SHP77 (cell line): ENCODE data around the gene TAC4.

Experiments used
- DNase-seq, 2 experiments: peaks; one replicate each; lab custom pipeline; 2025; lab: John Stamatoyannopoulos, UW

The TAC4 gene

DNA sequence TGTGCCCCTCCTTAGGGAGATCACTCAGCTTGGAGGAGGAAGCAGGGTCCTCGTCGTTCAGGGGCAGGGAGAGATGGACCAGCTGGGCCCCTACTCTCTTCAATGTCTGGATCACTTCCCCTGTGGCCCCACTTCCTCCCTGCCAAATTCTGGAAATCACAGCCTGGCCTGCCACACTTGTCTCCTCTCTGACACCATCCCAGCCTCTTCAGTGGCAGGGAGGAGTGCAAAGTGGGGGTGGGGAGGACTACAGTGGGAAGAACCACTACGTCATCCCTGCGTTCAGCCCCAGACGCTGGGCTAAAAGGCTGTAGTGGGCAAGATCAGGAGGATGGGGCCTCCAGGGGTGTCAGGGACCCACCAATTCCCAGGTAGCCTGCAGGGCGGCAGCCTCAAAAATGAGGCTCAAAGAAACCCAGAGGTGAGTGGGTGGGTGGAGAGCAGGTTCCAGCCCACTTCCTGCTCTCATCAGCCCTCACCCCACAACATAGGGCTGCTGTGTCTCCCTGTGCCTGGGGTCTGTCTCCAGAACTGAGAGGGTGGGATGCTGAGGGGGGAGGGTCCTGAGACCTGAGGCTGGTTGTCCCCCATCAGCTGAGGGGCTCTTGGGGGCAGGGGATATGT is 25.0 kb upstream of the TAC4 start:
- no peak for DNase-seq

GRCh38 chr17:49871211-49871610 is 23.3 kb upstream of the TAC4 start:
- no peak for DNase-seq

DNA sequence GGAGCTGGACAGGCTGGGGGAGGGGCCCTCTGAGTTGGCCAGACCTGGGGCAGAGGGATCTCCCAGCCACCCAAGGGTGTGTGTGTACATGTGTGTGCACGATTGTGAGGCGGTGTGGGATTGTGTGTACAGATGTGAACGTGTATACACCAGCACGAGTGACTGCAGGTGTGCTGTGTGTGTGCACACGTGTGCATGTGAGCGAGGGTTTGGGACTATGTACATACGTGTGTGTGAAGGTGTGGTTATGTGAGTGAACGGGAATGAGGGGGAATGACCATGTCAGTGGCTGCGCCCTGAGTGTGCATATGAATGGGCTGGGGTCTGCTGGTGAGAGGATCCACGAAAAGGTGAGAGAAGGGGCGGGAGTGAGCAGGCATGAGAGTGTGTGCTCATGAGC is 22.4 kb upstream of the TAC4 start:
- DNase-seq = no peak

- DNase-seq = no peak
These were observed 21.1 kb upstream of the TAC4 start for GRCh38 chr17:49869038-49869374.

DNA sequence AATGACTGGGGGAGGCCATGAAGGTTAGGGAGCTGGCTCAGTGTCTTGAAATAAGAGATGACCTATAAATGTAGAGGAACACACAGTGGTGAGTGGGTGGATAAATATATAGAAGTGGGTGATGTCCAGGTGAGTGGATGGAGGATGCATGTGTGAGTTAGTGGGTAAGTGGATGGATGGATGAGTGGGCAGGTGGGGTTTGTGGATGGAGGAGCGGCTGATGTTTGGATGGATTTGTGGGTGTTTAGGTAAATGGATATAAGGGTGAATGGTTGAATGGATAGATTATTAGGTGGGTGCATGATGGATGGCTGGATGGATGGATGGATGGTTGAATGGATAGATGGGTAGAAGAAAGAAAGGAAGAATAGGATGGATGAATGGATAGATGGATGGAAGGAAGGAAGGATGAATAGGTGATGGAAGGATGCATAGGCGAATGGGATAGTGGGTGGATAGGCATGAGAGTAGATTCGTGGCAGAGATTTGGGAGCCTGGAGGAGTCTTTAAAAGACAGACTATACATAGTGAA is 19.1 kb upstream of the TAC4 start:
- no peak for DNase-seq

- DNase-seq = no peak
These were observed 18.1 kb upstream of the TAC4 start for GRCh38 chr17:49866019-49866380.

- no peak for DNase-seq
These were observed 15.0 kb upstream of the TAC4 start for GRCh38 chr17:49862781-49863331.

DNA sequence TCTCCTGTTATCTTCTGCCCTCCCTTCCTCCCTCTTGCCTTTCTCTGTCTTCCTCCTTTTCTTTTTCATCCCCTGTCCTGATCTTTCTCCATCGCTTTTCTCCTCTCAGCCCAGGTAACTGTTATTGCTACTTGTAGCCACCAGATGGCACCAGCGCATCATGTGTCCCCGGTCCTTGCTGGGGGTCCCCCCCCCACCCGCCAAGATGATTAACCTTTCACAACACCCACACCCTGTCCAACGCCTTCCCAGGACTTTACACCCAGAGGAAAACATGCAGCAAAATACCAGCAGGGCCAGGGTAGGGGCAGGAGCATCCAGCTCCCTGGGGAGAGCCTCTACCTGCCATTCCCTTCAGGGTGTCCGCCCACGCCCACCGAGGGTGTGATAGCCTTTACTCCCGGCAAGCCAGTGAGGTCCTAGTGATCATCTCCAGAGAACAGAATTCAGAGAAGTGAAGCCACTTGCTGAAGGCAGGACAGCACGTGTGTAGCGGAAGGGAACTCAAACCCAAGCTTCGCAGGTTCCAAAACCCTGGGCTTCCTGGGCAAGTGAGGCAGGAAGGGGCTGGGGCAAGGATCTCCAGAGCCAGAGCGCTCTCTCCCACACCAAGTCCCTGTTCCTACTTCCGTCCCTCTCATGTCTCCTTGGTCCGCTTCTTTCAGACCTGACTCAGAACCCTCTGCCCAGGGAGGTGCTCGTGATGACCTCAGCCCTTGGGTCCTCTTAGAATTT is 13.4 kb upstream of the TAC4 start:
- peak in 1 of 2 experiments; percentile 13 for DNase-seq

- DNase-seq = peak; percentile 24 to 42
These were observed 12.4 kb upstream of the TAC4 start for GRCh38 chr17:49859991-49860953.

DNA sequence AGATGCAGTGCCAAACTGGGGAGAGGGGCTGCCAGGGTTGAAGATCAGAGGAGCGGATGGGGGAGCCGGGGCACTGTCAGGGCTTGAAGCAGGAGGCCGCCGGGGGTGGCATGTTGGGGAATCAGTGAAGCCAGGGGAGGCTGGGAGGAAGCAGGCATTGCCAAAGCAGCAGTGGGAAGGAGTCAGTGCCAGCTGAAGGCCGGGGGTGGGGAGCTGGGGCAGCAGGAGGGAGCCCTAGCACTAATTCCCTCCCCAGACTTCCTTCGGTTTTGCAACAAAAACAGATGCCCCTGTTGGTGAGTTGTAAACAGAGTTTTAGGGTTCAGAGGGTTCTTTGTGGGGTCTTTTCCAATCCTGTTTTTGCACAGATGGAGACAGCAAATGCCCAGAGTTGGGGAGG is 10.9 kb upstream of the TAC4 start:
- DNase-seq = no peak

DNA sequence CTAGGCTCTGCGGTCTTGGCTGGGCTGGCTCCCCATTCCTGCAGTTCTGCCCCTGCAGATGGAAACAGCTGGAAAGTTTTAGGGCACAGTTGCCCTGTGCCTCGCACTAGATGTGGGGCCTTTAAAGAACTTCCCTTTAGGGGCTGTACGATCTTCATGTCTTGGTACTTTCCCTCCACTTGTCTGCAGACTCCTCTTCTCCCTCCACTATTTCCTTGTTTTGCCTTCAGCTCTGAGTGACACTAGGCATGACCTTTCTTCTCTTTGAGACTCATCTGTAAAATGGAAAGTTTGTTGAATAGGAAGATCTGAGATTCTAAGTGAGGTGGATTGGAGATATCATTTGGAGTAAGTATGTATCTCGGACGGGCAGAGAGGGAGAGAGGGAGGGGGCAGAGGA is 6.3 kb upstream of the TAC4 start:
- DNase-seq = no peak

GRCh38 chr17:49853470-49854015 is 5.7 kb upstream of the TAC4 start:
- DNase-seq = no peak

- no peak for DNase-seq
These were observed 3.8 kb upstream of the TAC4 start for GRCh38 chr17:49851387-49852291.

DNA sequence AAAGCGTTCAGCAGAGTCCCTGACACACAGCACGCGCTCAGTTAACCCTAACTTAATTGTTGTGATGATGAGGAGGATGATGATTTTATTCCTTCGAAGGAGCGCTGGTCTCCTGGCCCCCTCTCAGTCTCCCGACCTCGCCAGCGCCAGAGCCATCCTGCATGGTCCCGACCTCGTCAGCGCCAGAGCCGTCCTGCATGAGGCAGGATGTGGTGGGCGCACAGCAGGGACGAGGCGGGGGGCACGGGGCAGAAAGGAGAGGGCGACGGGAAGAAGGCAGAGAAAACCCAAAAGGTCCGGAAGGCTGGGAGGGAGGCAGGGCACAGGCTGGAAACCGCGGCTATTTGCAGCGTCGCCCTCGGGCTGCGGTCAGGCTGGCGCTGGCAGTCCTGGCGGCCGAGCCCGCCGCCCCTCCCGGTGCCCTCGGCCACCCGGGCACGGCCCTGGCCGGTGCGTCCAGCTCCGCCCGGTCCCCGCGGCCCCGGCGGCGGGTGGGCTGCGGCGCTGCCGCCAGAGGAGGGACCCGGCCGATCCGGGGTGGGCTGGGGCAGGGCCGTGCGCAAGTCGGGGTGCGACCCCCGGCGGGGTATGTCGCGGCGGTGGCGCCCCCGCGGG is 3.0 kb upstream of the TAC4 start:
- DNase-seq = no peak

DNA sequence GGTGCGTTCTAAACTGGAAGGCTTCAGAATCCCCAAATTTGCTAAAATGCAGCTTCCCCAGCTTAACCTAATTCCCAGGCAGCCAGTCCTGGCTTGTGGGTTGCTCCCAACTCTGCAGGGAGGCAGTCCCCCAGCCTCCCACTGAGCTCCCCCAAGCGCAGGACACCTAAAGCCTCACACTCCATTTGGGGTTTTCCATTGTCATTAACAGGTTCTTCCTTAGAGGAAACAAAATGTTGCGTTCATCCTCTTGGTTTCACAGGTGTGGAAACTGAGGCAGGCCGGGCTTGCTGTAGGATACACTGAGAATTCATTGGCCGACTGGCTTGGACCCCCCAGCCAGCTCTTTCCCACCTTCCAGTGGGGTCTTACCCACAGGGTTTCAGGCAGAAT is 2.3 kb upstream of the TAC4 start:
- no peak for DNase-seq

DNA sequence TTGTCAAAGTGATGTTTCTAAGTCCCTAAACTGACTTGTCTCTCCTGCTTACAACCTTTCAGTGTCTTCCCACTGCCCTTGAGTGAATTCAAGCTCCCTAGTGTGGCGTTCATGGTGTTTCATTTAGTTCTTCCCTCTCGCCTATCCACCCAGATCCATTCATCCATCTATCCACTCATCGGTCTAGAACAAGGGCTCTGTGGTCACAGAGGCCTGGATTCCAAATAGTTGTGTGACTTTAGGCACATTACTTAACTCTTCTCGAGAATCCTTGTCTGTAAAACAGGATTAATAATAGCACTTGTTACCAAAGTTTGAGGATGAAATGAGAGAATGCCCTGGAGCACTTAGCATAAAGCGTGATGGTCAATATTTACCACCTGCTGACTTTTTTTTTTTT is 870 bp upstream of the TAC4 start:
- no peak for DNase-seq

GRCh38 chr17:49846938-49847712 is 744 bp downstream of the TAC4 start:
- no peak for DNase-seq

DNA sequence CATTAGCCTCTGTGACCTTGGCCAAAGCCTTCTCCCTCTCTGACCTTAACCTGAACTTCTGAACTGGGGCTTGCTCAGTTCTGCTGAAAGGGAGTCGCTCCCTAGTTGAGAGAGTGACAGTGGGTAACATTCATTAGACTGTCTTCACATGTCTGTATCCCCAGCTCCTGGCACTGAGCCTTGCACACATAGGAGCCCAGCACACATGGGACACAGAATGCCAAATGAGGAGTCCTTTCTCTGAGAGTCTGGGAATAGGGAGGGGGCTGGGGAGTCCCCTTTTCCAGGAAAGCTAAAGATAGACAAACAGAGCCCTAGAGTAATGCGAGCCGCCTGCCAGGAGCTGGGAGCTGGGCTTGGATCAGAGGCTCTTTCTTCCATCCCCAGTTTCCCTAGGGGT is 2.5 kb downstream of the TAC4 start:
- DNase-seq = no peak

- no peak for DNase-seq
These were observed 4.0 kb downstream of the TAC4 start for GRCh38 chr17:49843774-49844350.
